HG02610 (cell line): ENCODE results near the gene NME9.
A peak's percentile ranks its signal among the peaks of the same experiment; 100 is the strongest.

Experiments used
- ATAC-seq: cut with Tn5 transposase; IDR thresholded peaks from one replicate; pipeline ENCODE4 v1.9.1; 2021; ENCODE audit warnings: mild to moderate bottlenecking, moderate library complexity; ENCODE audit not compliant: unreplicated experiment

The NME9 gene

GRCh38 chr3:138336454-138336999 lies 6.9 kb upstream of the NME9 start:
- no peak for ATAC-seq

GRCh38 chr3:138334608-138335007 lies 5.0 kb upstream of the NME9 start:
- ATAC-seq, result no peak

DNA sequence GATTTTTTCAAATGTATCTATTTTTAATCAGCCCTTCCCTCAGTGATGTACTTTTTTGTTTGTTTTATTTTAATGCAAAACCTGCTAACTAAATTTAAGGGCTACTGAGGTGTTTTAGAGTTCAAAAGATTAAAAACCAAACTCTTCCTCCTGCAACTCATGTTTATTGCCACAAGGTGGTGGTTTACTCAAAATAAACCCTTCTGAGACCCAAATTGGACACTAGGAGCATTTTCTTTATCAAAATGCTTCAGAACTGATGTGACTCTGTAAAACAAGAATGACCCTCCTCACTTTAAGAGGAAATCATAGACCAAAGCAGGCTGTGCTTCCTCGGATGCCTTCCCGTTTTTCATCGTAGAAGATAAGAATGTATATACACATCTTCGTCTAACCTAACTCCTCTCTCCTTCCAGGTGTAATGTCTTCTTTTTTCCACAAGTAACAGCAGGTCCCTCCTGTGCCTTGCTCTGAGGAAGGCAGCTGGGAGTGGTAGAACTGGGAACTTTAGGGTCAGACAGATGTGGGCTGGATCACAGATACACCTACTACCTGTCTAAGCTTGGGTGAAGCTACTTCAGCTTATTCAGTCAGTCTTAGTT lies 2.9 kb upstream of the NME9 start:
- ATAC-seq, result no peak

DNA sequence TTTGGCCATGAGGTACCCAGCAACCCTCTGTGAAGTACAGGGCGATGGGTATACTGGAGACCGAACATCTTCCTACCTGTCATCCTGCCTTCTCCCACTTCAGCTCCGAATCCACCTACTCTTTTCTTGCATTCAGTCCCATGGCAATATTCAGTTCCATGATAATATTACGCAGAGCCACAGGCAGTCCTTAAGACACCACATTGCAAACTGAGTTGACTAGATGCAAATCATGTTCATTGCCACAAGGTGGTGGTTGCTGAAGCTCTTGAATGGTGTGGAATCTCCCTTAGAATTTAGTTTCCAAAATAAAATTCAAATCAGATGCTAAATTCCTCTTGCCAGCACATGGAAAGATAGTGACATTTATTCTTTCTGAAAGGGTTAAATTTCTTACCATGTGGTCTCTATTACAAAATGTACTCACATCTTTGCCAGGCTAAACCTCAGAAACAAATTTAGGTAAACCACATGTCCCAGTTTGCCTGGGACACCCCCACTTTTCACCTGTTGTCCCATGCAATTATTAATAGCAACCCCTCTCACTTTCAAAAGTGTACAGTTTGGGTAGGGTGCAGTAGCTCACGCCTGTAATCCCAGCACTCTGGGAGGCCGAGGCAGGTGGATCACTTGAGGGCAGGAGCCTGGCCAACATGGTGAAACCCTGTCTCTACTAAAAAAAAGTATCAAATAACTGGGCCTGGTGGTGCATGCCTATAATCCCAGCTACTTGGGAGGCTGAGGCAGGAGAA lies 1.7 kb upstream of the NME9 start:
- no peak for ATAC-seq

DNA sequence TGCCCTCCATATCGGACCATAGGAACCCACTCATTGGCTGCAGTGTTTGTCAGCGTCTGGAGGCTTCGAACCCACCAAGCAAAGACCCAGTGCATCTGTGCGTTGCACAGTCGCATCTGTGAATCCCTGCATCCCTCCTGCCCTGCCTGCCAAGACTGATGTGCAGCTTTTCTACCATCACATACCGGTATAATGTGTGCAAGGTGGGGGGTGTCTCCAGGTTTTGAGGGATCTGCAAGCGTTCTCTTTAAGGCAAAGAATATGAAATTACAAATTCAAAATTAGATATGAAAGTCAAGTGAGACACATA lies 288 bp upstream of the NME9 start:
- ATAC-seq, result no peak

DNA sequence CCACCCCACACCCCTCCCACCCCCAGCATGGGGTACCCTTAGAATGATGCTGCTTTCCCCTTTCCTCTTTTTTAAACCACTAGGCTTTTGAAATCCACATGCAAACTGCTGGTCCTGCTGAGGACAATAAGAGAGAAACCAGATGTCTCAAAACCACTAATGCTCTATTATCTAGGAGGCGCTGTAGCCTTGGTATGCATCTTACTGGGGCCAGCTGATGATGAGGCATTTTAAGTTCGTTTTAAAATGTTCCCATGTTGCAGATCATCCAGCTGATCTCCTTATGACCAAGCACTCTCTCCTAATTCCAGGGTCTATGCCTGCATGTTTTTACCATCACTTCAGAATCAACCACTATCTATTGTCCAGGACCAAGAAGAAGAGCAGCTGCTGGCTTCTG lies 1.3 kb downstream of the NME9 start:
- ATAC-seq, result no peak

GRCh38 chr3:138327831-138328230 lies 1.8 kb downstream of the NME9 start:
- ATAC-seq, result no peak

- no peak for ATAC-seq
These were observed 2.6 kb downstream of the NME9 start for GRCh38 chr3:138326866-138327595.

- ATAC-seq, result no peak
These were observed 3.7 kb downstream of the NME9 start for GRCh38 chr3:138325990-138326389.

- no peak for ATAC-seq
These were observed 5.7 kb downstream of the NME9 start for GRCh38 chr3:138323971-138324370.

DNA sequence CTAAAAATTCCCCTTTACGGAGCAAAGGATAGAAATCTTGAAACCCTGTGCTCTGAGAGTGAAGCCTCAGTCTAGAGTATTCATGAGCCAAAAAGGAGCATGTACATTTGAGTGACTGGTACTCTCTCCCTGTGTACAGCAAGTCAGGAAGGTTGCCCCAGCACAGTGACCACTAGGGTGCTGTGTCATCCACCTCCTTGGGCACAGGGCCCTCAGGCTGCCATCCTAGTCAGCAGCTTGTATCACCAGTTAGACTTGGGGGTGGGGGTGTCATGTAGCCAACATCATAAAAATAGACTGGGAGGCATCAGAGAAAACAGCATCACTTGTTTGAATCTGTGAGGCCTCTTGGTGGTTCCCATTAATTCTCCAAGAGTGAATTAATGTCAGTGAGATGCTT lies 12.0 kb downstream of the NME9 start:
- no peak for ATAC-seq

DNA sequence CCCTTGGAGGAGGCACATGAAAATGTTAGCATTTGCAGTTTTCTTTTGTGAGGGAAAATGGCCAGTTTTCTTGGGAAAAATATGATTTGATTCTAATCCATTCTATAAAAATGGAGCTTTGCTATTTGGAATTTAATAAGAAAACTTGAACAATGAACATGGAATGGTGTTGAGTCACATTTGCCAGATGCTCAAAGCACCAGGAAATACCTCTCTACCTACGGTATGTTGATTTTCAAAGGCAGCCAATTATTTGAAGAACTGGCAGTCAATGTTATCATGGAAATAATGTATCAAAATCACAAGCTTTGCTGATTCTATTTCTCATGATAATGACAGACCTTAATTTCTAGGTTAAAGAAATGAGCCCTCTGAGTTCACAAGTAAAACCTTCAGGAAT lies 14.9 kb downstream of the NME9 start:
- ATAC-seq, result no peak

DNA sequence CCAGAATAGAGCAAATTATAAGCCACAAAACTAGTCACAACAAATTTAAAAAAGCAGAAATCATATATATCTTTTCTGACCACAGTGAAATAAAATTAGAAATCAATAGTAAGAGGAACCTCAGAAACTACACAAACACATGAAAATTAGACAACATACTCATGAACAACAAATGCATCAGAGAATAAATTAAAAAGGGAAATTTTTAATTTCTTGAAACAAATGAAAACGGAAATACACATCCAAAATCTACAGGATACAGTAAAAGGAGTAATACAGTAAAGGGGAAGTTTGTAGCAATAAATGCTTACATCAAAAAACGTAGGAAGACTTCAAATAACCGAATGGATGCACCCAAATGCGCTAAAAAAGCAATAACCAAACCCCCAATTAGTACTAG lies 19.2 kb downstream of the NME9 start:
- ATAC-seq, result no peak

GRCh38 chr3:138308783-138309182 lies 20.9 kb downstream of the NME9 start:
- no peak for ATAC-seq

DNA sequence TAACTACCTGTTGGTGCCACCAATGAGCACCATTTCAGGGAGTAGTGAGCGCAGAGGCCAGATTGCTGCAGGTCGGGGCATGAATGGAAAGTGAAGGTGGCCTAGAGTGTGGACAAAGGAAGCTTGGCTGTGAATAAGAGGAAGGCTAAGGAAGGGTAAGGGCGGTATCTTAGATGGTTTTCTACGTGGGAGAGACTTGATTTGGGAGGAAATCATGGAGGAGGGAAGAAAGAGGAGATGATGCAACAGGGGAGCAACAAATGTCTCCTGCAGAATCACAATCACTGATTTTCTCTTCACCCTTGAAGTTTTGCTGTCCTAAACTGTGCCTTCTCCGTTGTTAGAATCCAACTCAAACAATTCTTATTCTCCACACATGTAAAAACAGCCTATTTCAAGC lies 21.8 kb downstream of the NME9 start:
- no peak for ATAC-seq

GRCh38 chr3:138303474-138303873 lies 26.2 kb downstream of the NME9 start:
- ATAC-seq, result no peak

GRCh38 chr3:138300647-138301046 lies 29.0 kb downstream of the NME9 start:
- no peak for ATAC-seq

DNA sequence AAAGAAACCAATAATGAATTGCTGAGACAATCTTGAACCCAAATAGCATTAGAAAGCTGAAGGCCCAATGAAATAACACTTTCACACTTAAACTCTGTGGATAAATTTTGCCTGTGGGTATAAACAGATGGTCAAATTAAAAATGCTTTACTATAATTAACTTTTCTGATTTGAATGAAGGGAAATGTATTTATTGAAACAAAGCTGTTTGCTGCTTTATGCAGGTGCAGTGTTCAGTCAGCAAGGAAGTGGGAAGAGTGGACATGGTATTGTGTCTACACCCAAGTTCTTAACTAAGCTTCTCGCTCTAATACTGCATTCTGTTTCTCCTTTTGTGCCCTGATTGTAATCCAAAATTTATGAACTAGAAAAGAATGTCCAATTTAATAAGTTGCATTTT lies 31.8 kb downstream of the NME9 start:
- ATAC-seq, result no peak

- peak; percentile 24 for ATAC-seq
These were observed 32.5 kb downstream of the NME9 start for GRCh38 chr3:138297059-138297607.

GRCh38 chr3:138296639-138297038 lies 33.0 kb downstream of the NME9 start:
- peak; percentile 89 for ATAC-seq

GRCh38 chr3:138289701-138290100 lies 40.0 kb downstream of the NME9 start:
- ATAC-seq, result no peak

- no peak for ATAC-seq
These were observed 40.4 kb downstream of the NME9 start for GRCh38 chr3:138289260-138289659.
